ENCODE data around the gene EYA4.

EYA4 gene

GRCh38 chr6:133504761-133505160 is 263.6 kb downstream of the EYA4 start:
- TF ChIP-seq CTCF (IDR thresholded peaks at IDR 0.05; ENCODE audit: low read length, missing control alignments): no peak
- no peak overlapping the region for H3K4me3 ChIP-seq (replicated peaks; ENCODE audit: low read depth, low read length)
- peak; percentile 3 for DNase-seq (ENCODE audit: low read depth)

GRCh38 chr6:133505681-133506080 is 264.5 kb downstream of the EYA4 start:
- no peak overlapping the region for H3K4me3 ChIP-seq (replicated peaks; ENCODE audit: low read depth, low read length)
- DNase-seq (ENCODE audit: low read depth): no peak
- no peak for TF ChIP-seq CTCF (IDR thresholded peaks at IDR 0.05; ENCODE audit: low read length, missing control alignments)

GRCh38 chr6:133512410-133513016 is 271.4 kb downstream of the EYA4 start:
- peak; percentile 76 for DNase-seq (ENCODE audit: low read depth)
- peak; percentile 74 for TF ChIP-seq CTCF (IDR thresholded peaks at IDR 0.05; ENCODE audit: low read length, missing control alignments)
- no peak overlapping the region for H3K4me3 ChIP-seq (replicated peaks; ENCODE audit: low read depth, low read length)

- H3K4me3 ChIP-seq (replicated peaks; ENCODE audit: low read depth, low read length): no peak overlapping the region
- no peak for DNase-seq (ENCODE audit: low read depth)
- TF ChIP-seq CTCF (IDR thresholded peaks at IDR 0.05; ENCODE audit: low read length, missing control alignments): no peak
These were observed 282.7 kb downstream of the EYA4 start for GRCh38 chr6:133523816-133524215.

- no peak for TF ChIP-seq CTCF (IDR thresholded peaks at IDR 0.05; ENCODE audit: low read length, missing control alignments)
- DNase-seq (ENCODE audit: low read depth): no peak
These were observed 285.3 kb downstream of the EYA4 start for GRCh38 chr6:133526436-133526835.

GRCh38 chr6:133528566-133528965 is 287.4 kb downstream of the EYA4 start:
- no peak for DNase-seq (ENCODE audit: low read depth)
- no peak for TF ChIP-seq CTCF (IDR thresholded peaks at IDR 0.05; ENCODE audit: low read length, missing control alignments)

More at GRCh38 chr6:133526436-133526835, 285.3 kb downstream of the EYA4 start:
- H3K4me3 ChIP-seq (replicated peaks; ENCODE audit: low read depth, low read length): no peak overlapping the region

GRCh38 chr6:133532908-133533307 is 291.8 kb downstream of the EYA4 start:
- H3K4me3 ChIP-seq (replicated peaks; ENCODE audit: low read depth, low read length): no peak overlapping the region
- no peak for DNase-seq (ENCODE audit: low read depth)
- no peak for TF ChIP-seq CTCF (IDR thresholded peaks at IDR 0.05; ENCODE audit: low read length, missing control alignments)

More at GRCh38 chr6:133528566-133528965, 287.4 kb downstream of the EYA4 start:
- no peak overlapping the region for H3K4me3 ChIP-seq (replicated peaks; ENCODE audit: low read depth, low read length)

All from fibroblast of pulmonary artery (primary cell).